ENCODE measurements around the gene SMKR1.
"Not testable (repeated sequence)": the region's sequence is repeated elsewhere in the genome, so short reads cannot be mapped to it uniquely, and the experiment has no call there.

Gene SMKR1

DNA sequence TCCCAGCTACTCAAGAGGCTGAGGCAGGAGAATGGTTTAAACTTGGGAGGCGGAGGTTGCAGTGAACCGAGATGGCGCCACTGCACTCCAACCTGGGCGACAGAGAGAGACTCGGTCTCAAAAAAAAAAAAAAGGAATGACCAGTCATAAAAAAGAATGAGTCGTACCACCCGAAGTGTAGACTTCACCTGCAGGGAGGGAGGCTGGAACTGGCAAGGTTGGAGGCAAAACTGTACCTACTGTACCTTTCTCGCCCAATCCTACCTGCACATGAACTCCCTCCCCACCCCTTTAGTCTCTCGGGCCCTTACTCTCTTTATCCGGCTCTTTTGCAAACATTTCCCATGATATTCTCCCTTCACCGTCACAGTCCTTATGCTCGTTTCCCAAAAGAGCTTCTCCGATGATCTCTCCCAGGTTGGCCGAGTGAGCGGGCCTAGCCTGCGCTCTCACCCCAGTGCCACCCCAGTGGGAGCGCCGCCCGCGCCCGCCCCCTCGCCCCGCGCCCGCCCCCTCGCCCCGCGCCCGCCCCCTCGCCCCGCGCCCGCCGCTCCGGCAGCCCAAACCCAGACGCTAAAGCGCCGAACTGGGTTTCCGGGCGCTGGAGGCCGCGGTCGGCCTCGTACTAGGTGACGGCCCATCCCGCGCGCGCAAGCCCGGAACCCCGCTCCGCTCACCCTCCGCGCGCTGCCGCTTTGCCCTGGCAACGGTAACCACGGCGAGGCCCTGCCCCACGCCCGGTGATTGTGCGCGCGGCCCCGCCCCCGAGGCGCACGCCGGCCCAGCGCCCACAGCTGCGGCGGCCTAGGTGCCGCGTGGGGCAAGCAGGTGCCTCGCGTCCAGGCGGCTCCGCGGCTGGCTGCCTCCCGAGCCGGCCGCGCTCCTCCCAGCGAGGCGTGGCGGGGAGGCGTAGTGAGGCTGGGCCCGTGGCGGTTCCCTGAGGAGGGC, at the start of gene SMKR1:
Gene SMKR1 (plus strand): TSS at position 772 of the 948 bp plus-strand sequence. CDS start 294 bp downstream, outside the sequence.
- DNase-seq (ENCODE audit: low read depth, low spot score): no peak

DNA sequence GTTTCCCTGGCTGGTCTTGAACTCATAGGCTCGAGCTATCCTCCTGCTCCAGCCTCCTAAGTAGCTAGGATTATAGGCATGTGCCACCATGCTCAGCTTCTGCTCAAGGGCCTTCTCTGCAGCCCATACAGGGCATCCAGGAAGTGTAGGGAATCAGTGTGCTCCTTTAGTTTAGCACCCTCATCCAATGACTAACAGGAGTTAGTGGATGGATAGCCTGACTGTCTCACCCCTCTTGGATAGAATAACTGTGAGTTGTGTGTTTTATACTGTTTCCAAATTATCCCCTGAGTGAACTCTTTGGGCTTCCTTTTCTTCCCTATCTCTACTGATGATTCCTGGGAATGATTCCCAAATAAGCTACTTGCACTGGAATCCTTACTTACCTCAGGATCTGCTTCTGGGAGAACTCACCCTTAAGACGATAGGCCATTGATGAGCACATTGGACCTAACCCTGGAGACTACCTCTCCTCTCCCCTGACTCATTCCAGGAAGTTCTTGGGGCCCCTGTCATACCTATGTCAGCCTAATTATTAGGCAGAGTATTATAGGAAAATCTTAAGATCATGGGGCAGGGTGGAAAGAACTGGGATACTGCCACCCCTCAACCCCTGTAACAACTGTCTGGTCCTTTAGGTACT, 49.6 kb upstream of the SMKR1 start:
- DNase-seq (ENCODE audit: low read depth, low spot score): no peak

DNA sequence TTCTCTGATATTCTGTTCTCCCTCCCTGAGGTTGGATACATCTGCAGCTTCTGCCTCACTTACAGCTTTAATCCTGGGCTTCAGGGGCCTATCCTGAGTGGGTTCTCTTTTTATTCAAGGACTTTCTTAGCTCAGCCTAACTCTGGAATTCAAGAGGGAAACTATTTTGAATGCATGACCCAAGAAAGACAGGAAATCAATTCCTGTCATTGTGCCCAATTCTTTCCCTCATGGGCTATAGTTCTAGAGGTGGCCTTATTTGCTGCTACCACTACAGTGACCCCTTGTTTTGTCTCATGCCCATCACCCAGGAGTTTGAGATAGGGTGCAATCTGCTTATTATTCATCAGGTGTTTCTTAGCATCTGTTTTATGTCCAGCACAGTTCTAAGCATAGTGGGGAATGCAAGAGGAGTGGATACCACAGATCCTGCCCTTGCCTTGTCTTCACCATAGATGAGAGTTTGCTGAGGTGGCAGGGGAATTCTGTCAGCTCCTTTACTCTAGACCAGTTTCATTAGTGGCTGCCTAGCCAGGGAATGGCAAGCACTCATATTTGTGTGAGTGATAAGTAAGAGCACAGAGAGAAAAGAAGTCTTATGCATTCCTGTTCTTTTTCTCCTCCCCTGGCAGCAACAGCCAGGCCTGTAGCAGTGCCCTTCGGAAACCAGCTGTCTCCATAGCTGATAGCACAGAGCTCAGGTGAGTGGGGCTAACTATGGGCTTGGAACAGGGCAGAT, 48.7 kb upstream of the SMKR1 start:
- no peak for DNase-seq (ENCODE audit: low read depth, low spot score)

DNA sequence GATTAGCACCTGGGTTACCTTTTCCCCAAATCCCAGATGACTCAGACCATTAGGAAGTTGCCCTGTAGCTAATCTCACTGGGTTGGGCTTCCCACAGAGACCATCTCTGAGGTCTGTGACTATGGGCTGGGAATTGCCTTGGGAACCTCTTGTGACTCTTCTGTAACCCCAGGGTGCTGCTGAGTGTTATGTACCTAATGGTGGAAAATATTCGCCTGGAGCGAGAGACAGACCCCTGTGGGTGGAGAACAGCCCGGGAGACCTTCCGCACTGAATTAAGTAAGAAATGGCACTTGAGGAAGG, 48.1 kb upstream of the SMKR1 start:
- DNase-seq (ENCODE audit: low read depth, low spot score): peak; percentile 70

DNA sequence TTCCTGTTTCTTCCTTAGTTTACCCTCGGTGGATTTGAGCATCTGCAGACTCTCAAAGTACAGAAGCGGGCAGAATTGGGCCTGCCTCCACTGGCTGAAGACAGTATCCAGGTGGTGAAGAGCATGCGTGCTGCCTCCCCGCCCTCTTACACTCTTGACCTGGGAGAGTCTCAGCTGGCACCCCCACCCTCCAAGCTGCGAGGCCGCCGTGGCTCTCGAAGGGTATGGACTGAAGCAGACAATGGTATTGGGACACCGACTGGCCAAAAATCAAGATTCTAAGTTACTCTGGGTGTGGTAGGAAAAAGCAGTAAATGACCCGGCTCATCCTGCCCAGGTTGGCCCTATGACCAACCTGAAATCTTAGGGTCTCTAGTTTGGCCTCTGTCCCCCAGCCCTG, 45.9 kb upstream of the SMKR1 start:
- DNase-seq (ENCODE audit: low read depth, low spot score): no peak

DNA sequence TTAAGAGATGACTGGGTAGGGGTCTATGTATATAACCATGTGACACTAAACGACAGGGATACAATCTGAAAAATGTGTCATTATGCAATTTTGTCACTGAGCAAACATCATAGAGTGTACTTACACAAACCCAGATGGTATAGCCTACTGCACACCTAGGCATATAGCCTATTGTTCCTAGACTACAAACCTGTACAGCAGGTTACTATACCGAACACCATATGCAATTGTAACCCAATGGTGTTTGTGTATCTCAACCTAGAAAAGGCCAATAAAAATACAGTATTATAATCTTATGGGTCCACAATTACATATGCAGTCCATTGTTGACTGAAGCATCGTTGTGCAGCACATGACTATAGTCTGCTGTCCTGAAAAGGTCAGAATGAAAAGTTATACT, 45.2 kb upstream of the SMKR1 start:
- no peak for DNase-seq (ENCODE audit: low read depth, low spot score)

DNA sequence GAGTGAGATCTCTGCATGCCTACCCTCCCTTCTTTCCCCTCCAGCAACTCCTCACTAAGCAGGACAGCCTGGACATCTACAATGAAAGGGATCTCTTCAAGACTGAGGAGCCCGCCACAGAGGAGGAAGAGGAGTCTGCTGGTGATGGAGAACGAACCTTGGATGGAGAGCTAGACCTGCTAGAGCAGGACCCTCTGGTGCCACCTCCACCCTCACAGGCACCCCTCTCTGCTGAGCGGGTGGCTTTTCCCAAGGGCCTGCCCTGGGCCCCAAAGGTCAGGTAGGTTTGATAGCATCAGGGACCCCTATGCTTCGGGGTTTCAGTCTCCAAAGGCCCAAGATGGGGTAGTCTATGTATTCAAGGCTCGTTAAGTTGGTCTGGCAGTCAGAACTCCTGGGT, 44.2 kb upstream of the SMKR1 start:
- DNase-seq (ENCODE audit: low read depth, low spot score): no peak

DNA sequence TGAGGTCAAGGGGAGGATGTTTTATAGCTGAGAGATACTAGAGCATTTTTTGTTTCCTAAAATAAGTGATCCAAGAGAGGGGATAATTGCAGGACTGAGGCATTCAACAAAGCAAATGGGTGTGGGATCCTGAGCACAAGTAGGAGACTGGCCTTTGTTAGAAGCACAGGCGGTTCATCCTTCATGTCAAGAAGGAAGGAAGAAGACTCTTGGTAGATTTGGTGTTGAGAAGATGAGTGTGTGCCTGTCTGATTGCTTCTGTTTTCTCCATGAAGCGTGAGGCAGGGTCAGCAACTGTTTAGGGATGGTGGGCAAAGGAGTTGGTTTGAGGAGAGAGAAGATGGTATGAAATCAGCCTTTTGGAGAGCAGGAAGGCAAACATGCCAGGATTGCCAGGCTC, 40.5 kb upstream of the SMKR1 start:
- no peak for DNase-seq (ENCODE audit: low read depth, low spot score)

DNA sequence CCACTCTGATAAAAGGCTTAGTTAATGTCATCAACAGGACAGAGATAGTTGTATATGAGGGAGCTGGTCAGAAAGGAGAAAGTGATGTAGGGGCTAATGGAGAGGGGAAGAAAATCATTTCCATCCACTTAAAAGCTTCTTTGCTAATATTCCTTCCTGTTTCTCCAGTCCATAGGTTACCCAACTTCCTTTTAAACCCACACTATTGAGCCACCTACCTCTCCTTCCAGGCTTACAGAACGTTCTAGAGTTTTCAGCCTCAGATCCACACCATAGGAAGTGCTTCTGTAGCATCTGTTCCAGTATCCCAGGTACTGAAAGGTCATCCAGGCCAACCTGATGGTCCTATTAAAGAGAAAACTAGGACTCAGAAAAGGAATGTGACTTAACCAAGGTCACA, 39.9 kb upstream of the SMKR1 start:
- no peak for DNase-seq (ENCODE audit: low read depth, low spot score)

DNA sequence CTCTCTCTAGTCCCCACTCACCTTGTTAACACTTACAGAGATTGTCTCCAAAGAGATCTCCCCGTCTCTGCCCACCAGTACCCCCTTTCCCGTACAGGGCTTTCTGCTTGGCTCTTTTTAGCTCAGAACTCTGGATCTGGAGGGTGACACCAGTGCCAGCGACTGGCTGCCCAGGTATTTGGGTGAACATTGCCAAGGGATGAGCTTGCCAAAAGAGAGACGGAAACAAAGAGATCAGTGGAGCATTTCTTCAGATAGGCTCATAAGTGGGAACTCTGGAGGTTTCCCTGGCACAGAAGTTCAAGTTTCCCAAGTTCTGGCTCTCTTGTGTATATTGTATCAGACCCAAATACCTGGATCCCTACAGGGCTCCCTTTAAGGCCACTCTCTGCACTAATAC, 38.1 kb upstream of the SMKR1 start:
- DNase-seq (ENCODE audit: low read depth, low spot score): no peak

DNA sequence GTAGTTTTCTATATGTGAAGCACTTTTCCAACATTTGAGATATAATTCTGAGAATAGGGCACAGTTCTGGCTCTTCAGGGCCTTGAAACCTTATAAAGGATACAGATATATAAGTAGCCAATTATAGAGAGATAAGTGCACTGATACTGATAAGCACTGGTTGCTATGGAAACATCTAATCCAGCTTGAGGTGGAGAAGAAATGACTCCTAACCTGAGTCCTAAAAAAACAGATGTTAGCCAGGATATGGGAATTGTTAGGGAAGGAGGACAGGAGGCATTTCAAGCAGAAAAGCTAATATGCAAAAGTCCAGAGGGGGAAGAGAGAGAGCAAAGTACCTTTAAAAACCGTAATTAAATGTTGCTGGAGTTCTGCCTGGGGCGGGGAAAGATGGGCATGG, 37.3 kb upstream of the SMKR1 start:
- DNase-seq (ENCODE audit: low read depth, low spot score): no peak

DNA sequence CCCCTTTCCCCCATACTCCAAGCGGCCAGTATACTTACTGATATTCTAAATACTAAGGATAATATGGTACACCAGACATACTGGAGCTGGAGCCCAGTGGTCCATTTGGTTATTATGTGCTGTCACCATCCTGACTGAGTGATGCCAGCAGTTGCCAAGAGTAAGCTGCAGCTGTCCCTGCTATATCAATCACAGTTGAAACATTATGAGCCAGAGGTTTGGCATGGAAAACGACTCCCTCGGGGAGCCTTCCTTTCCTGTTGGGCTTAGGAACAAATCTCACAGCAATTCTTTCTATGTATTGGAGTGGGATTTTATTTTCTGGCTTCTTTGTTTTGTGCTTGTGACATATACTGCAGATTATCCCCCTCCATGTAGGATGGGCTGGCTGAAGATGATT, 35.5 kb upstream of the SMKR1 start:
- no peak for DNase-seq (ENCODE audit: low read depth, low spot score)

DNA sequence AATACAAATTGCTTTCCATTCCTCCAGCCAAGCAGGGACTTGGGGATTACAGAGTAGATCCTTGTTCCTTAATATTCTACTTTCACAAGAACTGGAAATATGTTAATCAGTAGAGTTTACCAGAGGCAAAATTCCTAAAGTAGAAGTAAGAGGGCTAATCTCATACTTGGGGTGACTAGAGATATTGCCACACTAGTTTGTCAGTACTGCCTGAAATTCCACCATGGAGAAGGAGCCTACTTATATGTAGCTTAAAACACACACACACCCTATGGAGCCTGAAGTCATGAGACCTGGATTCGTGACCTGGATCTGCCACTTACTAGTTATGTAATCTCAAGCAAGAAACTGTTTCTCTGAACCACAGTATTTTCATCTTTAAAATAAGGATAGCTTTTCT, 34.2 kb upstream of the SMKR1 start:
- DNase-seq (ENCODE audit: low read depth, low spot score): no peak

DNA sequence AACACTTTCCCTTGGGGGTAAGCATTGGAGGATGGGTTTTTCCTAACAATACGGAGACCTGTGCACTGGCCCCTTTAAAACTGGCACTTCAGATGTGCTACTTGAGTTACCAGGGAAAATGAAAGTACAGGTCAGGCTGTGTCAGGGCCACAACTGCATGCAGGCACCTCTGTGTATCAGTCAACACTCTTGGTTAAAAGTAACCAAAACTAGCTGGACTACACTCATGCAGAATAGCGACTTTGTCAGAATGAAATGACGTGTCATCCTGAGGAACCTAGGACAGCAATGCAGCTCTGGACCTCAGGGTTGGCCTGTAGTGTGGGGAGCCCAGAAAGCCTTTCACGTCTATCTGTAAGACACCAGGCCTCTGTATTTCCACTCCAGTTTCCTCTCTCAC, 33.8 kb upstream of the SMKR1 start:
- no peak for DNase-seq (ENCODE audit: low read depth, low spot score)

DNA sequence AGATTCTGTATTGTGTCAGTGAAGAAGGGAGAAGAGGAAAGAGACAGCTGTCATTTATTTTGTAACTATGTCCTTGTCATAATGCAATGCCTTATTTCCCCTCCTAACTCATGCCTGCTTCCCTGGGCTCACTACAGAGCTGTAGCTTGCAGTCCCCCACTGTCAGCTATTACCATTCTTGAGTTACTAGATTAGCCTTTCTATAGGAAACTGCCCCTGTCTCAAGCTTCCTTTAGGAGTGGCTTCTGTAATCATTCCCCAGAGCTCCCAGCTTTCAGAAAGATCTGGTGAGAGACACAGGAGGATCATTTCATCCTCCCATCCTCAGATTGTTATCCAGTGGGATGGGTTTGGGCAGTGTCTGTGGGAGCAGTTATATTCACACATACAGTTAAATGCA, 32.4 kb upstream of the SMKR1 start:
- DNase-seq (ENCODE audit: low read depth, low spot score): no peak

DNA sequence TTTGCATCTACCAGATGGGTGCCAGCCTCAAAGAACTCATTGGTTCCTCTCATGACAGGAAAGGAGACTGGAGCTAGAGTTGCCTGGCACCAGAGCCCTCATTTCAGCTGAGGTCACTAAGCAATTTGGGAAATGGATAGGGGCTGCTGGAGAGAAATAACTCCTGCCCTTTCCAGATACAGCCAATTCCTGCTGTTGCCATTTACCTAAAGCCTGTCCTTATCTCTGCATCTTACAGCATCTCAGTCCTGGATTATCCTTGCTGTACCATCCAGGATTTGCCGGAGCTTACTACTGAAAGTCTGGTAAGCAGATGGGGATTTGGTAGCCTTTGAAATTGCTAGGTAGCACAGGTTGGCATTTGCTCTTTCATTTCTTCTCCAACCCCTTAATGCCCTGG, 31.9 kb upstream of the SMKR1 start:
- no peak for DNase-seq (ENCODE audit: low read depth, low spot score)

DNA sequence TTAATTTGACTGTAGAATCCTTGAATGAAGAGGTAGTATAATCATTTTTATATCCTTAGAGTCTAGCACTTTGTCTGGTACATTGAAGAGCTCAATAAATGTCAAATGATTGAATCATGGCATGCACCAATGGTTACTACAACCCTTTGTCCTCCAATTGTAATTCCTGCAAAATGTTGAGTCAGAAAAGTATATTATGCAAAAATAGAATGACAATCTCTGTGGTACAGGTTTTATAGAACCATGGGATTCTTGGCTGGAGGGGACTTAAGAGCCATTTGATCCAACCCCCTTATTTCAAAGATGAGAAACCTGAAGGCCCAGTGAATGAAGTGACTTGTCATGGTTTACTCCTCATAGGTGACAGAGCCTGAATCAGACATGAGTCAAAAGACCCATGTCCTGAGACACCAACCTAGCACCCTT, 30.9 kb upstream of the SMKR1 start:
- DNase-seq (ENCODE audit: low read depth, low spot score): no peak

DNA sequence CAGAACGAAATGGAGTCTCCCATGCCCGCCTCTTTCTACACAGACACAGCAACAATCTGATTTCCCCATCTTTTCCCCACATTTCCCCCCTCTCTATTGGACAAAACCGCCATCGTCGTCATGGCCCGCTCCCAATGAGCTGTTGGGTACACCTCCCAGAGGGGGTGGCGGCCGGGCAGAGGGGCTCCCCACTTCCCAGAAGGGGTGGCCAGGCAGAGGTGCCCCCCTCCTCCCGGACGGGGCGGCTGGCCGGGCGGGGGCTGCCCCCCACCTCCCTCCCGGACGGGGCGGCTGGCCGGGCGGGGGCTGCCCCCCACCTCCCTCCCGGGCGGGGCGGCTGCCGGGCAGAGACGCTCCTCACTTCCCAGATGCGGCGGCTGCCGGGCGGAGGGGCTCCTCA, 26.4 kb upstream of the SMKR1 start:
- DNase-seq (ENCODE audit: low read depth, low spot score): not testable (repeated sequence)

DNA sequence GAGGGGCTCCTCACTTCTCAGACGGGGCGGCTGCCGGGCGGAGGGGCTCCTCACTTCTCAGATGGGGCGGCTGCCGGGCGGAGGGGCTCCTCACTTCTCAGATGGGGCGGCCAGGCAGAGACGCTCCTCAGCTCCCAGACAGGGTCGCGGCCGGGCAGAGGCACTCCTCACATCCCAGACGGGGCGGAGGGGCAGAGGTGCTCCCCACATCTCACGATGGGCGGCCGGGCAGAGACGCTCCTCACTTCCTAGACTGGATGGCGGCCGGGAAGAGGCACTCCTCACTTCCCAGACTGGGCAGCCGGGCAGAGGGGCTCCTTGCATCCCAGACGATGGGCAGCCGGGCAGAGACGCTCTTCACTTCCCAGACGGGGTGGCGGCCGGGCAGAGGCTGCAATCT, 25.9 kb upstream of the SMKR1 start:
- DNase-seq (ENCODE audit: low read depth, low spot score): not testable (repeated sequence)

DNA sequence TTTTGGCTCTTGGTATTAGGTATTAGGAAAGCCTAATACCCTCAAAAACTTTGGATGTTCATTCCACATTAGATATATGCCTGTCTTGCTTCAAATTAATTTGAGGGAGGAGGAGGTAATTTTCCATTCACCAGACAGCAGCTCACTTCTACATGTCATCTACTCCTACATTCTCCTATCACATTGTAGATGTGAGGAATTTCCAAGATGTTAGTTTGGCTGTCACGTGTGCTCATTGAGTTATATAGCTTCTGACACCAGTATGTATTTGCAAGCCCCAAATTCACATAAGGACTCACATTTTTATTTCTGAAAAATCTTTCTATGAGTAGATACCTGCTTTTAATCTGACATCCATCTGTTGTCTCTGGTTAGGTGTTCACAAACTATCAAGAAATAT, 22.5 kb upstream of the SMKR1 start:
- no peak for DNase-seq (ENCODE audit: low read depth, low spot score)

DNA sequence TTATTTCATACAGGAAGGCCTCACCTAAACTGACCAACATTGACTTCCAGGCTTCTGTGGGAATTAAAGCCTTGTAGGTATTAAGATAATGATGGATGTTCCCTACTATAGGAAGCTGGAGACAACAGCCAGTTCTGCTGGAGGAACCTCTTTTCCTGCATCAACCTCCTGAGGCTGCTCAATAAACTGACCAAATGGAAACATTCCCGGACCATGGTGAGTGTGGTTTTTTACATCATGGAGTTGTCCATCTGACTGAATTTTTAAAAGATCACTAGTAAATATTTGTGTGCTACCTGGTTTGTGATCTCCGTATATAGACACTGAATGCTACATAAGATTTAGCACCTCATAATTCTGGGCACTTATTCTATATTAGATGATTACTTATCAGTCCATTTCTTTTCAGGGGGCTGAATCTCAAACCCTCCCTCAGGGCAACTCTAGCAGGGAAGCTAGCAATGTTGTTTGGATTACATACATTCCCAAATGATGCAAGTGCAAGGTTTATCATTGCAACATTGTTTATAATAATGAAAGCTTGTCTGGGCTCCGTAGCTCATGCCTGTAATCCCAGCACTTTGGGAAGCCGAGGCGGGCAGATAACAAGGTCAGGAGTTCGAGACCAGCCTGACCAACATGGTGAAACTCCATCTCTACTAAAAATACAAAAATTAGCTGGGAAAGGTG, 21.5 kb upstream of the SMKR1 start:
- no peak for DNase-seq (ENCODE audit: low read depth, low spot score)

DNA sequence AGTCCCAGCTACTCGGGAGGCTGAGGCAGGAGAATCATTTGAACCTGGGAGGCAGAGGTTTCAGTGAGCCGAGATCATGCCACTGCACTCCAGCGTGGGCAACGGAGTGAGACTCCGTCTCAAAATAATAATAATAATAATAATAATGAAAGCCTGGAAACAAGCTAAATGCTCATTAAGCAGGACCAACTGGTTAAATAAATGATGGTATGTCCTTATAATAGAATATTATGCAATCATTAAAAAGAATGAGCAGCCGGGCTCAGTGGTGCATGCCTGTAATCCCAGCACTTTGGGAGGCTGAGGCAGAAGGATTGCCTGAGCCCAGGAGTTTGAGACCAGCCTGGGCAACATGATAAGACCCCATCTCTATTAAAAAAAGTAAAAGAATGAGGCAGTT, 21.0 kb upstream of the SMKR1 start:
- DNase-seq (ENCODE audit: low read depth, low spot score): not testable (repeated sequence)
